T-helper 1 cell treated with Interleukin-12 subunit alpha and Interleukin-12 subunit beta and Interleukin-4 antibody, amounts not matched to agents 30 ng/mL and 1 ng/mL, for 36 hours (primary cell): Measurements from ENCODE around the gene KSR1. TPM values are rescaled to one million over a fixed set of nuclear protein-coding genes. Genes with fewer than 3 reads are reported as not detected.

ENCODE experiments used
- intact Hi-C: fragments of 100-400 bp; cut with micrococcal nuclease; formaldehyde crosslinking; loops from one replicate; pipeline ENCODE4 v1.15.1; 2024
- total RNA-seq: library from RNA; stranded (reverse); gene quantifications from 2 replicates; pipeline ENCODE4 v1.2.3, GENCODE V29; 2022

KSR1 gene
- total RNA-seq, 1 donor from 2014 or later = 134 TPM

- intact Hi-C loops = loop anchor here (1.0 to 5.0 kb wide), 5 partner anchors 8 to 571 kb away; partner anchors contain the start of genes KSR1, NLK and WSB1
Observed at GRCh38 chr17:27471321-27472269, 15.3 kb downstream of the KSR1 start.

- intact Hi-C loops = loop anchor here (1.0 to 5.0 kb wide), 7 partner anchors 8 to 569 kb away; partner anchors contain the start of gene NLK
Observed at GRCh38 chr17:27473190-27473747, 17.0 kb downstream of the KSR1 start.

GRCh38 chr17:27473748-27474609, 17.7 kb downstream of the KSR1 start:
- intact Hi-C loops = loop anchor here (1.0 to 5.0 kb wide), 9 partner anchors 7 to 568 kb away; partner anchors contain the start of gene NLK

GRCh38 chr17:27475070-27475673, 18.9 kb downstream of the KSR1 start:
- intact Hi-C loops = loop anchor here (2.0 kb wide), 1 partner anchor 52 kb away; no protein-coding TSS in a partner anchor

GRCh38 chr17:27475981-27476895, 20.0 kb downstream of the KSR1 start:
- intact Hi-C loops = loop anchor here (2.0 kb wide), 1 partner anchor 51 kb away; no protein-coding TSS in a partner anchor

GRCh38 chr17:27477050-27477888, 21.0 kb downstream of the KSR1 start:
- intact Hi-C loops = no loop called here

- intact Hi-C loops = no loop called here
Observed at GRCh38 chr17:27477971-27478684, 21.9 kb downstream of the KSR1 start.

- intact Hi-C loops = no loop called here
Observed at GRCh38 chr17:27478901-27479538, 22.8 kb downstream of the KSR1 start.

- intact Hi-C loops = no loop called here
Observed at GRCh38 chr17:27479838-27480237, 23.6 kb downstream of the KSR1 start.

- intact Hi-C loops = loop anchor here (1.0 kb wide), 3 partner anchors 7 to 24 kb away; partner anchors contain the start of gene KSR1
Observed at GRCh38 chr17:27480699-27481098, 24.5 kb downstream of the KSR1 start.

- intact Hi-C loops = loop anchor here (1.0 kb wide), 3 partner anchors 8 to 25 kb away; partner anchors contain the start of gene KSR1
Observed at GRCh38 chr17:27481327-27481726, 25.1 kb downstream of the KSR1 start.

- intact Hi-C loops = no loop called here
Observed at GRCh38 chr17:27485125-27485524, 28.9 kb downstream of the KSR1 start.

- intact Hi-C loops = no loop called here
Observed at GRCh38 chr17:27485716-27486495, 29.7 kb downstream of the KSR1 start.

GRCh38 chr17:27486741-27487140, 30.5 kb downstream of the KSR1 start:
- intact Hi-C loops = no loop called here

- intact Hi-C loops = no loop called here
Observed at GRCh38 chr17:27488231-27488630, 32.0 kb downstream of the KSR1 start.

GRCh38 chr17:27489045-27489715, 32.9 kb downstream of the KSR1 start:
- intact Hi-C loops = no loop called here
